Activated effector memory CD4-positive, alpha-beta T cell treated with anti-CD3 and anti-CD28 coated beads, Interleukin-2, amount 50 U/mL, for 16 hours (primary cell): ENCODE results near the gene MYO1F.
"Not testable (repeated sequence)": the region's sequence is repeated elsewhere in the genome, so short reads cannot be mapped to it uniquely, and the experiment has no call there.

Experiments used
- DNase-seq: peaks from one replicate; pipeline ENCODE4 v3.0.0-alpha.2; 2020

MYO1F gene

GRCh38 chr19:8577247-8577646 lies at the start of gene MYO1F:
MYO1F (minus strand) TSS chr19:8577442; CDS start chr19:8577309, 133 bp downstream.
- DNase-seq, result peak; percentile 71

DNA sequence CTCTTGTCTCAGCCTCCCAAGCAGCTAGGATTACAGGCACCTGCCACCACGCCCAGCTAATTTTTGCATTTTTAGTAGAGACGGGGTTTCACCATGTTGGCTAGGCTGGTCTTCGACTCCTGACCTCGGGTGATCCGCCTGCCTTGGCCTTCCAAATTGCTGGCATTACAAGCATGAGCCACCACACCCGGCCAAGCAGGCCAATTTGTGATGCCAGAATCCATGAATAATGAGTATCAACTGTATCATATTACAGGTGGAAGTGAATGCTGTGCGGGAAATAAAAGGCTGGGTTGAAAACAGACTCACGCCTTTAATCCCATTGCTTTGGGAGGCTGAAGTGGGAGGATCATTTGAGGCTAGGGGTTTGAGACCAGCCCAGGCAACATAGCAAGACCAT lies 49.6 kb upstream of the MYO1F start:
- no peak for DNase-seq

DNA sequence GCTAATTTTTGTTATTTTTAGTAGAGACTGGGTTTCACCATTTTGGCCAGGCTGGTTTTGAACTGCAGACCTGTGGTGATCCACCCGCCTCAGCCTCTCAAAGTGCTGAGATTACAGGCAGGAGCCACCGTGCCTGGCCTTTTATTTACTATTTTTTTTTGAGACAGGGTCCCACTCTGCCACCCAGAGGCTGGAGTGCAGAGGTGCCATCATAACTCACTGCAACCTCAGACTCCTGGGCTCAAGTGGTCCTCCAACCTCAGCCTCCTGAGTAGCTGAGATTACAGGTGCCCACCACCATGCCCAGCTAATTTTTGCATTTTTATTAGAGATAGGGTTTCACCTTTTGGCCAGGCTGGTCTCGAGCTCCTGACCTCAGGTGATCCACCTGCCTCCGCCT lies 45.6 kb upstream of the MYO1F start:
- not testable (repeated sequence) for DNase-seq

DNA sequence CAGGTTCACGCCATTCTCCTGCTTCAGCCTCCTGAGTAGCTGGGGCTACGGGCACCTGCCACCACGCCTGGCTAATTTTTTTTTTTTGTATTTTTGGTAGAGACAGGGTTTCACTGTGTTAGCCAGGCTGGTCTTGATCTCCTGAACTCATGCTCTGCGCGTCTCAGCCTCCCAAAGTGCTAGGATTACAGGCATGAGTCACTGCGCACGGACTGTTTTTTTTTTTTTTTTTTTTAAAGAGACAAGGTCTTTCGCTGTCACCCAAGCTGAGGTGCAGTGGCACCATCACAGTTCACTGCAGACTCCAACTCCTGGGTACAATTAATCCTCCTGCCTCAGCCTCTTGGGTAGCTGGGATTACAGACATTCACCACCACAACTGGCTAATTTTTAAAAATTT lies 41.5 kb upstream of the MYO1F start:
- no peak for DNase-seq

- DNase-seq, result no peak
These were observed 40.7 kb upstream of the MYO1F start for GRCh38 chr19:8617984-8618383.

DNA sequence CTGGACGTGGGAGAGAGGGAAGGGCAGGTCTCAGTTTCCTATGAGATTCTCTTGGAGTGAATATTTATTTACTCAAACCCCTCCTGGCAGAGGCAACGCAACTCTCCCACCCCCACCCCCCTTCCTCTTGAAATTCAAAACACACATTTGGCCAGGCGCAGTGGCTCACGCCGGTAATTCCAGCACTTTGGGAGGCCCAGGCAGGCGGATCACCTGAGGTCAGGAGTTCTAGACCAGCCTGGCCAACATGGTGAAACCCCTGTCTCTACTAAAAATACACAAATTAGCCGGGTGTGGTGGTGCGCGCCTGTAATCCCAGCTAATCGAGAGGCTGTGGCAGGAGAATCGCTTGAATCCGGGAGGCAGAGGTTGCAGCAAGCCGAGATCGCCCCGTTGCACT lies 40.1 kb upstream of the MYO1F start:
- not testable (repeated sequence) for DNase-seq

GRCh38 chr19:8616861-8617260 lies 39.6 kb upstream of the MYO1F start:
- no peak for DNase-seq

DNA sequence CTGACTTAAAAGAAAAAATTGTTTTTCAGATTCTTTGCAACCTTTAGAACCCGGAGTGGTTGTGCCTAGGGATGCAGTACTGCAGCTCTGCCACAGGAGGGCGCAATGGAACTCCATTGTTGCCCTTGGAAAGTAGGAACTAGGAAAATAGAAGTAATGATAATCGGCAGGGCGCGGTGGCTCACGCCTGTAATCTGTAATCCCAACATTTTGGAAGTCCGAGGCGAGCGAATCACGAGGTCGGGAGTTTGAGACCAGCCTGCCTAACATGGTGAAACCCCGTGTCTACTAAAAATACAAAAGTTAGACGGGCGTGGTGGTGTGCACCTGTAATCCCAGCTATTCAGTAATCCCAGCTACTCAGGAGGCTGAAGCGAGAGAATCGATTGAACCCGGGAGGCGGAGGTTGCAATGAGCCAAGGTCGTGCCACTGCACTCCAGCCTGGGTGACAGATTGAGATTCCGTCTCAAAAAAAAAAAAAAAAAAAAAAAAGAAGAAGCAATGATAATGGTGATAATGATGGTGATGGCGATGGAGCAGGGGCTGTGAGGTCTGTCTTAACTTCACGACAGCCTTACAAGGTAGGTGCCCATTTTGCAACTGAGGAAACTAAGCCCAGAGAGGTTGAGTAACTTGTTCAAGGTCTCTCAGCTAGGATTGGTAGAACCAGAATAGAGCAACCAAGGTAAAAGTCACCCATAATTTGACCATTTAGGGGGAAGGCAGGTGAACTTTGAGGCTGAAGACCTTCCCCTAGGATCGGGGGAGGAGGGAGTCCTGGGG lies 38.8 kb upstream of the MYO1F start:
- DNase-seq, result peak; percentile 84

DNA sequence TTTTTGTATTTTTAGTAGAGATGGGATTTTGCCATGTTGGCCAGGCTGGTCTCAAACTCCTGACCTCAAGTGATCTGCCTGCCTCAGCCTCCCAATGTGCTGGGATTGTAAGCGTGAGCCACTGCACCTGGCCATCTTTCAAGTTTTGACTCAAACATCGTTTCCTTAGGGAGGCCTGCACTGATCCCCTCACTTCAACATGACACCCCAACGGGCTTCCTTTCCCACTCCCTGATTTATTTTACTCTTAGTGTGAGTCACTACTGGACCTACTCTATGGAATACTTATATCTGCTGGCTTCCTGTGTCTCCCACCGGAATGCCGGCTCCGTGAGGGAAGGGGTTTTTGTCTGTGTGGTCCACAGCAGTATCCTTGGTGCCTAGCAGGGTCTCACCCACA lies 37.8 kb upstream of the MYO1F start:
- no peak for DNase-seq

GRCh38 chr19:8614455-8614854 lies 37.2 kb upstream of the MYO1F start:
- DNase-seq, result no peak

GRCh38 chr19:8612807-8613171 lies 35.5 kb upstream of the MYO1F start:
- no peak for DNase-seq

- DNase-seq, result no peak
These were observed 34.9 kb upstream of the MYO1F start for GRCh38 chr19:8611877-8612806.

- DNase-seq, result no peak
These were observed 34.2 kb upstream of the MYO1F start for GRCh38 chr19:8611391-8611876.

GRCh38 chr19:8610936-8611300 lies 33.7 kb upstream of the MYO1F start:
- no peak for DNase-seq

- DNase-seq, result peak; percentile 72
These were observed 33.0 kb upstream of the MYO1F start, which contains the start of gene ADAMTS10 for GRCh38 chr19:8610041-8610935. ADAMTS10 (minus strand) TSS chr19:8610715; CDS start chr19:8605710, 5,005 bp downstream.

- DNase-seq, result no peak
These were observed 32.2 kb upstream of the MYO1F start for GRCh38 chr19:8609279-8610040.

GRCh38 chr19:8608941-8609278 lies 31.7 kb upstream of the MYO1F start:
- no peak for DNase-seq

GRCh38 chr19:8607386-8607785 lies 30.1 kb upstream of the MYO1F start:
- DNase-seq, result no peak

DNA sequence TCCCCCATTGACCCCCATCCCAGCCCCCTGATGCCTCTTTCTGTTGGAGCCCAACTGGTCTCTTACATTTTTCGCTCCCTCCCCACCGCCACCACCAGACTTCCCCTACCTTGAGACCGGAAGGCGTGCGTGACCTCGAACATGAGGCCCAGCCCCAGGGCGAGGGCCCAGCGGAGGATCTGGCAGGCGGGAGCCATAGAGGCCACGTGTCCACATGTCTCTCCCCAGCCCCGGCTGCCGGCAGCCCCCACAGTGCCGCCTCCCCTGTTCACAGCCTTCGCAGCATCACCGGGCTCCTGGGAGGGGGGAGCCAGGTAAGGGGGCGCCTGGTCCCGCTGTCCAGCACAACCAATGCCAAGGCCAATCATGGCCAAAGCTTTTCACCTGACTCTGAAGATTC lies 28.3 kb upstream of the MYO1F start:
- DNase-seq, result no peak

DNA sequence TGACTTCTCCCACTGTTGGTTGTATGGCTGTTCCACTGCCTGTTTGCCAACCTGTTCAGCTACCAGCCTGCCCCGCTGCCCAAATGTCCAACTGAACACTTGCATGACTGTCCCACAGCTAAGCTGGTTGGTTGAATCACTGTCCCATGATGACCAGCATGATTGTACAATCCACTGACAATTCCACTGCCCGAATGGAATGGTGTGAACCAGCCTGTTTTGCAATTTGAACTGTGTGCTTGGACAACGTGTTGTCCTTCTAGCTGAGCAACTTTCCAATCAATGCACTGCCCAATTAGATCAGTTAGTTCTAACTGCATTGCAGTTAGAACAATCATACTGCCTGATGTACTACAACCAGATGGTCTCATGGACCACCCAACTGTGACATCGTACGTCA lies 24.6 kb upstream of the MYO1F start:
- no peak for DNase-seq

DNA sequence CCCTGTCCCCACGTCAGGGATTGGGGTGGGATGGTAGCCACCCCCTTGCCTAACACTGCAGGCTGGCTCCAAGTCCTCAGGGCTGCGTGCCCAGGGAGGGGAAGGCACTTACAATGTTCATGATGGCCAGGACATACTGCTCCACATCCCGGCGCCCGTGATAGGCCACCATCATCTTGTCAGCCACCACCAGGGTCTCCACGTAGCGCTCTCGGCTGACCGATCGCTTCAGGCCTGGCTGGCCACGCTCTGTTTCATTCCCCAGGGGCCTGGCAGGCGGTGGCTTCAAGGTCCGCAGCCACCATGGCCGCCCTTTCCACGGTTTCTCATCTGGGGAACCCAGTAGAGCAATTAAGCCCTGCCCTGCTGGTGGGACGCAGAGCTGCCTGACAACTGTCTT lies 23.6 kb upstream of the MYO1F start:
- no peak for DNase-seq

GRCh38 chr19:8600064-8600463 lies 22.8 kb upstream of the MYO1F start:
- DNase-seq, result no peak
